Measurements from ENCODE around the gene NKAIN2. TPM values are rescaled to one million over a fixed set of nuclear protein-coding genes. Genes with fewer than 3 reads are reported as not detected.
A peak's percentile ranks its signal among the peaks of the same experiment; 100 is the strongest.

NKAIN2 gene
- total RNA-seq, 1 donor from 2014 or later, result 4.0 TPM

DNA sequence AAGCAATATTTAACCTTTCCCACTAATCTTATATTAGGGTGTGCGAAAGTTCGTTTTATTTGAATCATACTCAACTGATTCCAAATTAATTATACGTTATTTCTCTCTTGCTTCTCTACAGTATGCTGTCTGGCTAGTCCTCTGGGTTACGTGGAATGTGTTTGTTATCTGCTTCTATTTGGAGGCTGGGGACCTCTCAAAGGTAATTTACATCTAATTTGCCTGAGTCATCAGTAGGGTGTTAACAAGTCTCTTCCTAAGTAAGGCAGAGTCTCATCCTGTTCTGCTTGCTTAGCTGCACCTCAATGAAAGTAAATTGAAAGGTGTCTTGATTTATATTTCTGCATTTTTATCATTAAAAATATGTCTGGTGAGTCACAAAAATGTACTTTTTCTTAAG is 551.5 kb downstream of the NKAIN2 start:
- H3K36me3 Mint-ChIP-seq (ENCODE audit: low read depth), result no peaks in the 10 kb centered on the region
- DNase-seq (ENCODE audit: low spot score), result no peak
- H3K27me3 Mint-ChIP-seq (ENCODE audit: low read depth), result peaks cover 3% of the 10 kb centered on the region
- H3K4me3 Mint-ChIP-seq (ENCODE audit: unreplicated experiment), result no peak overlapping the region
- H3K9me3 Mint-ChIP-seq (ENCODE audit: low read depth), result no peaks in the 10 kb centered on the region
- H3K27ac Mint-ChIP-seq (ENCODE audit: unreplicated experiment), result no peak overlapping the region
- TF ChIP-seq, protein P1, sequence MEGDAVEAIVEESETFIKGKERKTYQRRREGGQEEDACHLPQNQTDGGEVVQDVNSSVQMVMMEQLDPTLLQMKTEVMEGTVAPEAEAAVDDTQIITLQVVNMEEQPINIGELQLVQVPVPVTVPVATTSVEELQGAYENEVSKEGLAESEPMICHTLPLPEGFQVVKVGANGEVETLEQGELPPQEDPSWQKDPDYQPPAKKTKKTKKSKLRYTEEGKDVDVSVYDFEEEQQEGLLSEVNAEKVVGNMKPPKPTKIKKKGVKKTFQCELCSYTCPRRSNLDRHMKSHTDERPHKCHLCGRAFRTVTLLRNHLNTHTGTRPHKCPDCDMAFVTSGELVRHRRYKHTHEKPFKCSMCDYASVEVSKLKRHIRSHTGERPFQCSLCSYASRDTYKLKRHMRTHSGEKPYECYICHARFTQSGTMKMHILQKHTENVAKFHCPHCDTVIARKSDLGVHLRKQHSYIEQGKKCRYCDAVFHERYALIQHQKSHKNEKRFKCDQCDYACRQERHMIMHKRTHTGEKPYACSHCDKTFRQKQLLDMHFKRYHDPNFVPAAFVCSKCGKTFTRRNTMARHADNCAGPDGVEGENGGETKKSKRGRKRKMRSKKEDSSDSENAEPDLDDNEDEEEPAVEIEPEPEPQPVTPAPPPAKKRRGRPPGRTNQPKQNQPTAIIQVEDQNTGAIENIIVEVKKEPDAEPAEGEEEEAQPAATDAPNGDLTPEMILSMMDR (IDR thresholded peaks at IDR 0.05), result no peak
- H3K4me1 Mint-ChIP-seq (ENCODE audit: low read depth), result no peaks in the 10 kb centered on the region

DNA sequence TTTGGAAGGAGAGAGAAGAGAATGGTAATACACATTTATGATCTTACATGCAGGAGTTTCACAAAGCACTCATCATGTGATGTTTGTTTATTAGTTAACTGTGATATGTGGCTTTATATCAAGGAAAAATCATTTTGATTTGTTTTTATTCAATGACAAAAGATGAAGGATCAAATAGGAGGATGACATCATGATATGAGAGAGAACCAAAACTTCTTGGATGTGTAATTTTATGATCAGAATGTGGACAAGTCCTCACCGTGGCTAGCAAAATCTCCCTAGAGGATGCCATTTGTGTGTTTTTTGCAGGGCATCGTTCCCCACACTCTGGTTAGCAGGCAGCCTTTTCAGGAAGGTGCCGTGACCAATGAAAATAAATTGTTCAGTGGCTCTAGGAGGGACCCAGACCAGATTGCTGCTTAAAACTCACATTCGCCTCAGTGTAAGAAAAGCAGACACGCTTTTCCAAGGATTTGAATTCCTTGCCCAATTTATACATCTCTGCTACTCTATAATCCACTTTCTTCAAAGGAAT is 552.7 kb downstream of the NKAIN2 start:
- Mint-ChIP-seq H3K9me3 (ENCODE audit: low read depth) (no peaks in the 10 kb centered on the region), H3K27me3 (ENCODE audit: low read depth) (peaks cover 3% of the 10 kb centered on the region), H3K27ac (ENCODE audit: unreplicated experiment) (no peak overlapping the region), H3K36me3 (ENCODE audit: low read depth) (no peaks in the 10 kb centered on the region), H3K4me1 (ENCODE audit: low read depth) (peaks cover 3% of the 10 kb centered on the region), H3K4me3 (ENCODE audit: unreplicated experiment) (no peak overlapping the region)
- TF ChIP-seq, protein P1 (IDR thresholded peaks at IDR 0.05), result no peak
- no peak for DNase-seq (ENCODE audit: low spot score)

DNA sequence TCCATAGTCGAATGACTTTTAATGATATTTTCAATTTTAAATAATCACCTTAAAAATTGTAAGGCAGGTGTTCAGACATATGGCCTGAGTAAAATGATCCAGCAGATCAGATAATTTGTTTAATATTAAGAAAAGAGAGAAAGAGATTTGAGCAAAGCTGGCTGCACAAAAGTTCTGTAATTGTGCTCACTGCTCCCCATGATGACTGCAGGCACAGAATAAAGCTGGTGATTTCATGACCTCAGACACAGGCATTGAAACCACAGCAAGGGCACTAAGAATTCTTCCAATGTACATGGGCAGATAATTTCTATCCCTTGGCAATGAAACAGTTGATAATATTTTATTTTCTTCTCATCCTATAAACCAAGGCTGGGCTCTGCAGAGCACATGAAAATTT is 553.1 kb downstream of the NKAIN2 start:
- no peaks in the 10 kb centered on the region for H3K36me3 Mint-ChIP-seq (ENCODE audit: low read depth)
- H3K4me3 Mint-ChIP-seq (ENCODE audit: unreplicated experiment), result no peak overlapping the region
- no peaks in the 10 kb centered on the region for H3K9me3 Mint-ChIP-seq (ENCODE audit: low read depth)
- peaks cover 3% of the 10 kb centered on the region for H3K4me1 Mint-ChIP-seq (ENCODE audit: low read depth)
- H3K27ac Mint-ChIP-seq (ENCODE audit: unreplicated experiment), result no peak overlapping the region
- peaks cover 3% of the 10 kb centered on the region for H3K27me3 Mint-ChIP-seq (ENCODE audit: low read depth)
- TF ChIP-seq, protein P1 (IDR thresholded peaks at IDR 0.05), result no peak
- DNase-seq (ENCODE audit: low spot score), result no peak

DNA sequence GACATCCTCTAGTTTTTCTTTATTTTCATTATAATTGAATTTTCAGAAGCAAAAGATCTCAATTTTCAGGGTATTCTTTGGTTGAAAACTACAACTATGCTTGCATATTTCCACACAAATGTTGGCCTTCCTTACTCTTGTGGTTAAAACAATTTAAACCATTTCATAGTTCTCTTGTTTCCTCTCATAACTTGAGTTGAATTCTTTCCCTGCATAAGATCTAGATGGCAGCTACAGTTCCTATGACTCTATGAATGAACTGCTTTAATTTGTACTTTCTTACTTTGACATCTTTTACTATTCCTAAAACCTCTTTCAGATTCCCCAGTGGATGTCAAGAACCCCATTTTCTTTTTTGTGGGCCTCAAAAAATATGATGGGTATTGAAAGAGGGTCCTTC is 564.5 kb downstream of the NKAIN2 start:
- Mint-ChIP-seq H3K9me3 (ENCODE audit: low read depth) (peaks cover 9% of the 10 kb centered on the region), H3K4me3 (ENCODE audit: unreplicated experiment) (no peak overlapping the region), H3K27ac (ENCODE audit: unreplicated experiment) (peak overlapping the region; percentile 76), H3K4me1 (ENCODE audit: low read depth) (peaks cover 30% of the 10 kb centered on the region), H3K27me3 (ENCODE audit: low read depth) (no peaks in the 10 kb centered on the region), H3K36me3 (ENCODE audit: low read depth) (no peaks in the 10 kb centered on the region)
- TF ChIP-seq, protein P1 (IDR thresholded peaks at IDR 0.05), result no peak
- no peak for DNase-seq (ENCODE audit: low spot score)

DNA sequence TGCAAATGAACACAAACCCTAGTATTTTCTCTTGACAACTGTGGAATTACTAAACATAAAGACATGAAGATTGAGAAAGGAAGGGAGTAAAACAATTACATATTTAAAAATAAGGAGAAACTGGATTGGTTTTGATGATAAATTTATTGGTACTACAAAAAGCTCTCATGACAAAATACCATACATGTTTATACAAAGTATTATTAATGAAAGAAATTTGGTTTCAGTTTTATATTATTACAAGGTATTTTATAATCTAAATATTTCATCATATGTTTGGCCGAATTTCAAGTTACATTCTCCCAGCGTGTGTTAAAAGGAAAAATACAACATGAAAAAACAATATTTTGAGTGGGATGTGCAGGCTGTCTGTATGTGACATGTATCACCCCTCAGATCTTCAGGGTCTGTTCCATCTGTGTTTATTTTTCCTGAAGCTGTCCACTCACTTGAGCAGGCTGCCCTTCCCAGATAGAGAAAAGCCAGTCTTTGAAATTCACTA is 568.4 kb downstream of the NKAIN2 start:
- DNase-seq (ENCODE audit: low spot score), result no peak
- TF ChIP-seq, protein P1 (IDR thresholded peaks at IDR 0.05), result no peak
- Mint-ChIP-seq H3K9me3 (ENCODE audit: low read depth) (no peaks in the 10 kb centered on the region), H3K4me3 (ENCODE audit: unreplicated experiment) (peak overlapping the region; percentile 51), H3K27ac (ENCODE audit: unreplicated experiment) (peak overlapping the region; percentile 88), H3K36me3 (ENCODE audit: low read depth) (no peaks in the 10 kb centered on the region), H3K4me1 (ENCODE audit: low read depth) (peaks cover 35% of the 10 kb centered on the region), H3K27me3 (ENCODE audit: low read depth) (no peaks in the 10 kb centered on the region)
